ENCODE data around the gene KMT5C. TPM values are rescaled to one million over a fixed set of nuclear protein-coding genes. Genes with fewer than 3 reads are reported as not detected.

KMT5C gene
- total RNA-seq, 1 donor from 2014 or later = 18.6 TPM

GRCh38 chr19:55352040-55352439 is 12.4 kb downstream of the KMT5C start:
- Mint-ChIP-seq H3K4me3 (ENCODE audit: unreplicated experiment) (no peak overlapping the region), H3K27ac (ENCODE audit: unreplicated experiment) (no peak overlapping the region), H3K9me3 (ENCODE audit: unreplicated experiment) (no peaks in the 10 kb centered on the region), H3K27me3 (ENCODE audit: unreplicated experiment) (peaks cover 34% of the 10 kb centered on the region), H3K36me3 (ENCODE audit: unreplicated experiment) (no peaks in the 10 kb centered on the region), H3K4me1 (ENCODE audit: unreplicated experiment) (peaks cover 27% of the 10 kb centered on the region)
- TF ChIP-seq, protein P1, sequence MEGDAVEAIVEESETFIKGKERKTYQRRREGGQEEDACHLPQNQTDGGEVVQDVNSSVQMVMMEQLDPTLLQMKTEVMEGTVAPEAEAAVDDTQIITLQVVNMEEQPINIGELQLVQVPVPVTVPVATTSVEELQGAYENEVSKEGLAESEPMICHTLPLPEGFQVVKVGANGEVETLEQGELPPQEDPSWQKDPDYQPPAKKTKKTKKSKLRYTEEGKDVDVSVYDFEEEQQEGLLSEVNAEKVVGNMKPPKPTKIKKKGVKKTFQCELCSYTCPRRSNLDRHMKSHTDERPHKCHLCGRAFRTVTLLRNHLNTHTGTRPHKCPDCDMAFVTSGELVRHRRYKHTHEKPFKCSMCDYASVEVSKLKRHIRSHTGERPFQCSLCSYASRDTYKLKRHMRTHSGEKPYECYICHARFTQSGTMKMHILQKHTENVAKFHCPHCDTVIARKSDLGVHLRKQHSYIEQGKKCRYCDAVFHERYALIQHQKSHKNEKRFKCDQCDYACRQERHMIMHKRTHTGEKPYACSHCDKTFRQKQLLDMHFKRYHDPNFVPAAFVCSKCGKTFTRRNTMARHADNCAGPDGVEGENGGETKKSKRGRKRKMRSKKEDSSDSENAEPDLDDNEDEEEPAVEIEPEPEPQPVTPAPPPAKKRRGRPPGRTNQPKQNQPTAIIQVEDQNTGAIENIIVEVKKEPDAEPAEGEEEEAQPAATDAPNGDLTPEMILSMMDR (IDR thresholded peaks at IDR 0.05) = no peak
- DNase-seq (ENCODE audit: extremely low spot score, unreplicated experiment) = no peak

GRCh38 chr19:55352549-55353145 is 13.0 kb downstream of the KMT5C start:
- no peaks in the 10 kb centered on the region for H3K9me3 Mint-ChIP-seq (ENCODE audit: unreplicated experiment)
- H3K4me1 Mint-ChIP-seq (ENCODE audit: unreplicated experiment) = peaks cover 27% of the 10 kb centered on the region
- H3K27ac Mint-ChIP-seq (ENCODE audit: unreplicated experiment) = no peak overlapping the region
- DNase-seq (ENCODE audit: extremely low spot score, unreplicated experiment) = no peak
- TF ChIP-seq, protein P1 (IDR thresholded peaks at IDR 0.05) = no peak
- H3K27me3 Mint-ChIP-seq (ENCODE audit: unreplicated experiment) = peaks cover 40% of the 10 kb centered on the region
- H3K4me3 Mint-ChIP-seq (ENCODE audit: unreplicated experiment) = peak overlapping the region; percentile 46
- no peaks in the 10 kb centered on the region for H3K36me3 Mint-ChIP-seq (ENCODE audit: unreplicated experiment)

DNA sequence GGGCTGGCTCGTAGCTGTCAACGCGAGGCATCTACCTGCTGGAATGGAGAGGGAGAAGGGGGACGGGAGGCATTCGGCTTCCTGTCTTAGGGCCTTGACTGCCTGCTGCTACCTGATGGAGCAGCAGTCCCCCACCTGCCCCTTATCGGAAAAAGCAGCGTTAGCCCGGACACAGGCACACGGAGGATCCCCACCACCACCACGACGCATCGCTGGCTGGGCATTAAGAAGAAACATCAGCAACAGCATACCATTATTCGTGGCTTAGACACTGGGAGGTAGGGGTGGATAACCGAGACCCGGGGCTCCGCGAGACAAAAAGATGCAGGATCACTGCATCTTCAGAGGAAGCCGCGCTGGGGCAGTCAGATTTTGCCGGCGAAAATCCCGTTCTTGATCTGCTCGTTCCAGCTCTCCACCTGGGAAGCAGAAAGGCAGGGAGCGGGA is 13.7 kb downstream of the KMT5C start:
- no peak for DNase-seq (ENCODE audit: extremely low spot score, unreplicated experiment)
- H3K36me3 Mint-ChIP-seq (ENCODE audit: unreplicated experiment) = no peaks in the 10 kb centered on the region
- peak overlapping the region; percentile 71 for H3K4me3 Mint-ChIP-seq (ENCODE audit: unreplicated experiment)
- no peaks in the 10 kb centered on the region for H3K9me3 Mint-ChIP-seq (ENCODE audit: unreplicated experiment)
- peaks cover 25% of the 10 kb centered on the region for H3K4me1 Mint-ChIP-seq (ENCODE audit: unreplicated experiment)
- peaks cover 41% of the 10 kb centered on the region for H3K27me3 Mint-ChIP-seq (ENCODE audit: unreplicated experiment)
- H3K27ac Mint-ChIP-seq (ENCODE audit: unreplicated experiment) = no peak overlapping the region
- TF ChIP-seq, protein P1 (IDR thresholded peaks at IDR 0.05) = no peak

GRCh38 chr19:55353803-55354697 is 14.4 kb downstream of the KMT5C start:
- H3K27me3 Mint-ChIP-seq (ENCODE audit: unreplicated experiment) = peaks cover 41% of the 10 kb centered on the region
- H3K4me1 Mint-ChIP-seq (ENCODE audit: unreplicated experiment) = peaks cover 20% of the 10 kb centered on the region
- H3K27ac Mint-ChIP-seq (ENCODE audit: unreplicated experiment) = no peak overlapping the region
- no peaks in the 10 kb centered on the region for H3K36me3 Mint-ChIP-seq (ENCODE audit: unreplicated experiment)
- H3K4me3 Mint-ChIP-seq (ENCODE audit: unreplicated experiment) = peak overlapping the region; percentile 71
- no peaks in the 10 kb centered on the region for H3K9me3 Mint-ChIP-seq (ENCODE audit: unreplicated experiment)
- TF ChIP-seq, protein P1 (IDR thresholded peaks at IDR 0.05) = no peak
- no peak for DNase-seq (ENCODE audit: extremely low spot score, unreplicated experiment)

- no peak for DNase-seq (ENCODE audit: extremely low spot score, unreplicated experiment)
- H3K27me3 Mint-ChIP-seq (ENCODE audit: unreplicated experiment) = peaks cover 41% of the 10 kb centered on the region
- H3K27ac Mint-ChIP-seq (ENCODE audit: unreplicated experiment) = no peak within 1 kb of the TSS
Observed at GRCh38 chr19:55354698-55355212, 15.1 kb downstream of the KMT5C start, which contains the start of gene COX6B2. Gene COX6B2, minus strand, starts transcription at chr19:55354719. Its CDS starts 198 bp downstream, at chr19:55354521.

More at GRCh38 chr19:55354698-55355212, 15.1 kb downstream of the KMT5C start, which contains the start of gene COX6B2:
- H3K36me3 Mint-ChIP-seq (ENCODE audit: unreplicated experiment) = no peaks in the 10 kb centered on the region
- no peaks in the 10 kb centered on the region for H3K9me3 Mint-ChIP-seq (ENCODE audit: unreplicated experiment)
- H3K4me3 Mint-ChIP-seq (ENCODE audit: unreplicated experiment) = peak within 1 kb of the TSS; percentile 71
- peaks cover 18% of the 10 kb centered on the region for H3K4me1 Mint-ChIP-seq (ENCODE audit: unreplicated experiment)
- TF ChIP-seq, protein P1 (IDR thresholded peaks at IDR 0.05) = no peak

Data from osteocyte (in vitro differentiated cells).